AG08396 (cell line): ENCODE data around the gene FCHO2.
"Not testable (repeated sequence)": the region's sequence is repeated elsewhere in the genome, so short reads cannot be mapped to it uniquely, and the experiment has no call there.

Source experiments
- DNase-seq: peaks from one replicate; pipeline ENCODE4 v3.0.0; 2012; ENCODE audit warnings: low spot score, mixed read lengths

FCHO2 gene, protein sequence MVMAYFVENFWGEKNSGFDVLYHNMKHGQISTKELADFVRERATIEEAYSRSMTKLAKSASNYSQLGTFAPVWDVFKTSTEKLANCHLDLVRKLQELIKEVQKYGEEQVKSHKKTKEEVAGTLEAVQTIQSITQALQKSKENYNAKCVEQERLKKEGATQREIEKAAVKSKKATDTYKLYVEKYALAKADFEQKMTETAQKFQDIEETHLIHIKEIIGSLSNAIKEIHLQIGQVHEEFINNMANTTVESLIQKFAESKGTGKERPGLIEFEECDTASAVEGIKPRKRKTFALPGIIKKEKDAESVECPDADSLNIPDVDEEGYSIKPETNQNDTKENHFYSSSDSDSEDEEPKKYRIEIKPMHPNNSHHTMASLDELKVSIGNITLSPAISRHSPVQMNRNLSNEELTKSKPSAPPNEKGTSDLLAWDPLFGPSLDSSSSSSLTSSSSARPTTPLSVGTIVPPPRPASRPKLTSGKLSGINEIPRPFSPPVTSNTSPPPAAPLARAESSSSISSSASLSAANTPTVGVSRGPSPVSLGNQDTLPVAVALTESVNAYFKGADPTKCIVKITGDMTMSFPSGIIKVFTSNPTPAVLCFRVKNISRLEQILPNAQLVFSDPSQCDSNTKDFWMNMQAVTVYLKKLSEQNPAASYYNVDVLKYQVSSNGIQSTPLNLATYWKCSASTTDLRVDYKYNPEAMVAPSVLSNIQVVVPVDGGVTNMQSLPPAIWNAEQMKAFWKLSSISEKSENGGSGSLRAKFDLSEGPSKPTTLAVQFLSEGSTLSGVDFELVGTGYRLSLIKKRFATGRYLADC

DNA sequence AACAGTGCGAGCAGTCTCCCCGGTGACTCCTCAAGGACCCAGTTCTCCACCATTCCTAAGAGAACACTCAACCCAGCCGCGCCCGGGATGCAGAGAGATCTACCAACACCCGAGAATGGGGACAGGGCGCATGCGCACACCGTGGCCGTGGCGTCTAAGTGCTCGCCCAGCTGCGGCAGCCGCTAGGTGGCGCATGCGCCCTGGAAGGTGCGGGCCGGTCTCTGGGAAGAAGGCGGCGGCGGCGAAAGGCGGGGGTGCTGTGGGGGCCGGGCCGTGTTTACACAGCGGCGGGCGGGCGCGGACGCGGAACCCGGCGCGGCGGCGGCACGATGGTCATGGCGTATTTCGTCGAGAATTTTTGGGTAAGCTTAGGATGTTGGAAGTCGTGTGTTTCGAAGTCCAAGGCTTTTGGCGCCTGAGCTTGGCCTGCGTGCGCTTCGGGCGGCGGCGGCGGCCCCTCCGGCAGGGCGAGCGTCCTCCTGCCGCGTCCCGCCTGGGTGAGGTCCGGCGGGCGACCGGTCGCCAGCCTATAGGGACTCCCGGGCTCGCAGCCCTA lies at the start of gene FCHO2:
Gene FCHO2 (plus strand): TSS at position 274 of the 556 bp plus-strand sequence. CDS start 56 bp downstream, at position 330.
- peak; percentile 99 for DNase-seq

DNA sequence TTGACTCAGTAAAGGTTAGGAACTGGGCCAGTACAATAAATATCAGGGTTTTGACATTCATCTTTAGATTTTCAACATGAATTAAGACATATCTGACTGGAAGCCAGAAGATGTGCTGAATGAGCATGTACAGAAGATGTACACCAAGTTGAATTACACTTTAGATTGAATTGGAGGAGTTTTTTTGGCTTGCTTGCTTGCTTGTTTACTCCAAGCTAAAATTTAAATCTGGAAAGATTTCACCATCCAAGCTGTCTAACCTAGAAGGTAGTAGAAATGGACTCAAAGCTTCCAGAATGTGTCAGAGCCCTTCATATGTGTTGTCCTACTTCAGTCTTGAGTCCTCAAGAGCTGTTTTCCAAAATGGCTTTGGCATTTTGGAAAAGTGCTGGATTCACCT lies 49.0 kb upstream of the FCHO2 start:
- DNase-seq, result no peak

DNA sequence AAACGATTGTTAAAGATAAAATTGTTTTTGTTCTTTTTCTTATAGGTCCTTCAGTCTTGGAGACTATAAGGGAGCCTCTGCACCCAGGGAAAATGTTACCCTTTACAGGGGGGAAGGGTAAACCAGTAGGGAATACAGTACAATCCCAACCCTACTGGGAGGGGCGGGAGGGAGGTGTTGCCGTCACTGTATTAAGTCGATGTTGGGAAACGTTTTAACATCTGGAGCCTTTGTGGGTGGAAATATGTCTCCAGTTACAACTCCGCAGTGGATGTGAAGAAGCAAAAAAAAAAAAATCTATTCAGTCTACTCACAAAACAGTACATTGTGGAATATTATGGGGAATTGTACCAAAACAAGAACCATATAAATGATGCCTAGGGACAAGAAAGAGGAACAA lies 47.2 kb upstream of the FCHO2 start:
- no peak for DNase-seq

DNA sequence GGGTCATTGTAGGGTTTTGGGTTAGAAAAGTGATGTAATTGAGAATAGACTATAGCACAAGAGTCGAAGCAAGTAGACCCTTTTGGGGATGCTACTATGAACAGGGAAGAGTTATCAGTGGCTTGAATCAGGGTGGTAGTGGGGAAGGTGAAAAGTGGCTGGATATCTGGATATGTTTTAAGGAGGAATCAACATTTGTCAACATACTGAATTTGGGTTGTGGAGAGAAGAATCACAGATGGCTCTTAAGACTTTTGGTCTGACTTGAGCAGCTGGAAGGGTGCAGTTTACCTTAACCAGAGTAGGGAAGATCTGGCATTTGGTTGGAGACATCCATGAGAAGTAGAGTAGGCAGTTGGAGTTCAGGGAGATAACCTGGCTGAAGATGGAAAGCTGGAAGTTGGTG lies 38.5 kb upstream of the FCHO2 start:
- DNase-seq, result no peak

DNA sequence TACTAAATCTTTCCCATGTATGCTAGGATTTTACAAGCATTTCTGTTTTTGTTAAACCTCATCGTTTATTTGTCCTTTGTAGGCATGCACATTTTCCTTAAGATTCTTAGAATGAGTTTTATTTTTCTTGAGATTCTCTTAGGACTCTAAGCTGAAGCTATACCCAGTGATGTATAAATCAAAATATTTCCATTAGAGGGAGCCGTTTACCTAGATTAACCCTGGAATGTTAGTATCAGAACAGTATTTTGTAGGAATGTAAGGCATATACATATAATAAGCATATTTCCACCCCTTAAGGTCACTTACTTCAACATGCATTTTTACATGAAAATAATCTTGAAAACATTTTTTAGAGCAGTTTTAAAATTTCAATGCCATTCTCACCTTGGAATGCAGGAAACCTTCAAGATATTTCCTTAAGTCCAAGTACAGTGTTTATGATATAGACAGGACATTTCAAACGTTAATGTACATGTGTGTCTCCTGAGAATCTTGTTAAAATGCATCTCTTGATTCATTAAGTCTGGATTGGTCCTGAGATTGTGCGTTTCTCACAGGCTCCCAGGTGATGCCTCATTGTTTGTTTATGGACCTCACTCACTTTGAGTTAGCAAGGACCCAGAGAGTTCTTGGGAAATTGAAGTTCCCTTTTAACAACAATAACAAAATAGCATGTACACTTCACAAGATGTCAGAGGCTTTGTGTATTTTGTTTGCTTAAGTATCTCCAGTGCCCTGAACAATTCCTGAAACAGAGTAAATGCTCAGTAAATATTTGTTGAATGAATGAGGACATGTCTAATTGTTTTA lies 34.9 kb upstream of the FCHO2 start:
- no peak for DNase-seq

DNA sequence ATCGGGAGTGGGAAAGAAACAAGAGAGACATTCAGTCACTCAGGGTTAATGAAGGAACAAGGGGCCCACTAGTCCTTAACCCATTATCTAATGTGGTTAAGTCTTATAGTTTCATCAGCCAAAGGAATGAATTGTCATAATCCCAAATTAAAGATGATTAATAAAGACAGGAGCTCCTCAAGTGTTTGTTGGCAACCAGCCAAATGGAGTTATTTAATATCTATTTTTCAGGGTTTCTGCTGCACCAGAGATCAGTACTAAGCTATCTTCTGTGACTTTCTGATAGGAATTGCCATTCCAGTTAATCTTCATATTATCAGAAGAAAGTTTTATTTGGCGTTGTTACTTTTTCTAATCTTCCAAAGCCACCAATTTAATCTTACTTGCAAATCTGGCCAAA lies 34.0 kb upstream of the FCHO2 start:
- DNase-seq, result no peak

DNA sequence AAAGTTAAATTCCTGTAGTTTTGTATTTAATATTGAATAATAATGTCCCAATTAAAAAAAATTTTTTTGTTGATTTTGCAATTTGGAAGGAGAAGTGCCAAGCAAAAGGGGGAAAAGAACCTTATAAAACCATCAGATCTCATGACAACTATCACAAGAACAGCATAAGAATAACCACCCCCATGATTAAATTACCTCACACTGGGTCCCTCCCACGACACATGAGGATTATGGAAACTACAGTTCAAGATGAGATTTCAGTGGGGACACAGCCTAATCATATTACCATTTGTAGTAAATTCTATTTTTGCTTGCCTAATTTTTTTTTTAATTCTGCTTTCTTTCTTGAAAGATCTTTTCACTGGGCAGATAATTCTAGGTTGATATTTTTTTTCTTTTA lies 33.4 kb upstream of the FCHO2 start:
- DNase-seq, result no peak

DNA sequence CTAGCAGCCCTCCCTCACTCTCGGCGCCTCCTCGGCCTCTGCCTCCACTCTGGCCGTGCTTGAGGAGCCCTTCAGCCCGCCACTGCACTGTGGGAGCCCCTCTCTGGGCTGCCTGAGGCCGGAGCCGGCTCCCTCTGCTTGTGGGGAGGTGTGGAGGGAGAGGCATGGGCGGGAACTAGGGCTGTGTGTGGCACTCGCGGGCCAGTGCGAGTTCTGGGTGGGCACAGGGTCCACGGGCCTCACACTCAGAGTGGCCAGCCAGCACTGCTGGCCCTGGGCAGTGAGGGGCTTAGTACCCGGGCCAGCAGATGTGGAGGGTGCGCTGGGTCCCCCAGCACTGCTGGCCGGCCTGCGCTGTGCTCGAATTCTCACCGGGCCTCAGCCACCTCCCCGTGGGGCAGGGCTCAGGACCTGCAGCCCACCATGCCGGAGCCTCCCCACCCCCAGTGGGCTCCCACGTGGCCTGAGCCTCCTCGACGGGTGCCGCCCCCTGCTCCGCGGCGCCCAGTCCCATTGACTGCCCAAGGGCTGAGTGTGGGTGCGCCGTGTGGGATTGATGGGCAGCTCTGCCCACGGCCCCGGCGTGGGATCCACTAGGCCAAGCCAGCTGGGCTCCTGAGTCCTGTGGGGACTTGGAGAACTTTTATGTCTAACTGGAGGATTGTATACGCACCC lies 30.4 kb upstream of the FCHO2 start:
- no peak for DNase-seq

DNA sequence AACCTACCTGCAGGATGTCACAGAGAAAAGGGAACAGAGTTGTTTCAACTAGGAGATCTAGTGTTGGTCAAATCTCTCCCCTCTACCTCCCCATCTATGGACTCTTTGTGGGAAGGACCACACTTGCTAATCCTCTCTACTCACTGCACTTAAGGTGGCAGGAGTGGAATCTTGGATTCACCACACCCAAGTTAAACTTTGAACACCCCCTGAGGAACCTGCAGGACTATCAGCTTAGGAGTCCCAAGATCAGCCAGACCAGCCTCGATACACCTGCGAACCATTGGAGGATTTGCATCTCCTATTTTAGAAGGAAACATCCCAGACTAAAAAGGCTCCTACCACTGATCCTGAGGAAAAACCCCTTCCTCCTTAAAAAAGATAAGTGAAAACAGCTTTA lies 23.2 kb upstream of the FCHO2 start:
- not testable (repeated sequence) for DNase-seq

DNA sequence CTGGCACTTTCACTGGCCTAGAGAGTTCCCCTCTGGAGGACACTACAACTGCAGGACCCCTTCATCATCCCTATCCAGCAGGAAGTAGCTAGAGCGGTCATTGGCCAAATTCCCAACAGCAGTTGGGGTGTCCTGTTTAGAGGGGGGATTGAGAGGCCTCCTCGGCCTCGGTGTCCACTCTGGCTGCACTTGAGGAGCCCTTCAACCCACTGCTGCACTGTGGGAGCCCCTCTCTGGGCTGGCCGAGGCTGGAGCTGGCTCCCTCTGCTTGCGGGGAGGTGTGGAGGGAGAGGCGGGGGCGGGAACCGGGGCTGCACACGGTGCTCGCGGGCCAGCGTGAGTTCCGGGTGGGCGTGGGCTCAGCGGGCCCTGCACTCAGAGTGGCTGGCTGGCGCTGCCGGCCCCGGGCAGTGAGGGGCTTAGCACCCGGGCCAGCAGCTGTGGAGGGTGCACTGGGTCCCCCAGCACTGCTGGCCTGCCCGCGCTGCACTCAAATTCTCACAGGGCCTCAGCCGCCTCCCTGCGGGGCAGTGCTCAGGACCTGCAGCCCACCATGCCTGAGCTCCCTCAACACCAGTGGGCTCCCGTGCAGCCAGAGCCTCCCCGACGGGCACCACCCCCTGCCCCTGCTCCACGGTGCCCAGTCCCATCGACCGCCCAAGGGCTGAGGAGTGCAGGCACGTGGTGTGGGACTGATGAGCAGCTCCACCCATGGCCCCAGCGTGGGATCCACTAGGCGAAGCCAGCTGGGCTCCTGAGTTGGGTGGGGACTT lies 20.7 kb upstream of the FCHO2 start:
- DNase-seq, result not testable (repeated sequence)

DNA sequence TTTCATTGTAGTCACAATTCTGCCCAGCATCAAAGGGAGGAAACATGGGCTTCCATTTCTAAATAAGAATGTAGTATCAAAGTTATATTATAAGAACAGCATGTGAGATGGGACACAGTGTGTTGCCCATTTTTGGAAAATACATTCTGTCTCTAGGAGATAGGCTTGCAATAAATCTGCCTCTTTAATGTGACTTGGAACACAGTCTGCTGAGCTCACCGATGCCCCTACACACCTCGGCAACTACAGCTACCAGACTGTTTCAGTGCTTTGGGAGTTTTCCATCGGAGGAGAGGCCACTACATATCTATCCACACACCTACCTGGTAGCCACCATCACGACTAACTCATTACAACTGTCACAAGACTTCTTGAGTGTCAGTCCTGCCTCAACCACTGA lies 18.9 kb upstream of the FCHO2 start:
- DNase-seq, result no peak

DNA sequence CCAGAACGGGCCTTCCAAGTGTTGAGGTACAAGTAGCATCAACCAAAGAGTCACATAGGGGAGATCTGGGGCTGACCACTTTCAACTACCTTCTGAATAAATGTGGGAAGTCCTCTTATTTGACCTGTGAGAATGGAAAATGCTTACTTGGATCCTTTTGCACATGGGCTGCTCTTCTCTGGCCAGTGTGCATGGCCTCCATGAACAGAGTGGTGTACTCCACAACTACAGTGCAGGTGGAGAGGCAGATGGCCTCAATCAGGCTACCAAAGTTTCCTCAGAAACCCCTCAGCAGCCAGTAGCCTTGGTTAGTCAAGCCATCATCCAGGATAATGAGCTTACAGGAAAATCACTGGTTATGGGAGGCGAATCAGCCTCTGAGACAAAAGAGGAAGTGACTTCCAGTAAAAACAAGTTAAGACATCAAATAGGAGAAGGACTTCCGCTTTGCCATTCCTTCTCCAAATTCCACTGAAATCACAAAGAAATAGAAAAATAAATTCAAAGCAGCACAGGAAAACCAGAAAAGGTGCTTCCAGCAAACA lies 18.3 kb upstream of the FCHO2 start:
- DNase-seq, result no peak

DNA sequence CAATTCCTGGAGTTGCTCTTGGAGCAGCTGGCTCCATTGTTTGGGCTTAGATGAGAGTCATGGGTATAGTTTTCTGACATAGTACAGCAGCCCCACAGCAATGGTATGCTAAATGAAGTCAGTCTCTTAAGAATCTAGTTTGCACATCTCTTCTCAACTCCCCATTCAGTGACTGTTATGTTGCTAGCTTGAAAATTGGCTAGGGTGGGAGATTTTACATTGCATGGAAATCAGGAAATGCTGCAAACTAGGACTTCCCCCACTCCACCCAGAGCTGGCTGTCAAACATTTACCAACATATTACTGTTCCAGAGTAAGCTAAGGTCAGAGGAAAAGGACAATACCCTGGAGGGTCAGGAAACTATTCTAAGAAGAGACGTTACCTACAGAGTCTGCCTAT lies 17.6 kb upstream of the FCHO2 start:
- no peak for DNase-seq

DNA sequence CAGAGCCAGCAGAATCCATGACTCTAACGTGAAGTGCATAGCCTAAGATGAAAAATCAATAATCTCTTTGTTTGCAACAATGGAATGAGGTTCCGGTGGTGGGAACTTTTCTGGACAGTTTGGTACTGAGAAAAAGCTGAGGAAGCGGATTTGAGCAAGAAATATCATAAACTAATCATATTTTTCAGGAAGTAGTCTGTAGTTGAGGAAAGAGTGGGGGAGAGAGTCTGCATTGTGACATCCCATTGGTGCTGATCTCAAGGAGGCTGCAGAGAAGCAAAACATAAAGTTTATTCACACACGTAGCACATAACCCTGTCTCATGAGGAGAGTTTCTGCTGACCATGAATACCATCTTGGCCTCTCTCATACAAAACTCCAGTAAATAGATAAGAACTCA lies 15.8 kb upstream of the FCHO2 start:
- no peak for DNase-seq

DNA sequence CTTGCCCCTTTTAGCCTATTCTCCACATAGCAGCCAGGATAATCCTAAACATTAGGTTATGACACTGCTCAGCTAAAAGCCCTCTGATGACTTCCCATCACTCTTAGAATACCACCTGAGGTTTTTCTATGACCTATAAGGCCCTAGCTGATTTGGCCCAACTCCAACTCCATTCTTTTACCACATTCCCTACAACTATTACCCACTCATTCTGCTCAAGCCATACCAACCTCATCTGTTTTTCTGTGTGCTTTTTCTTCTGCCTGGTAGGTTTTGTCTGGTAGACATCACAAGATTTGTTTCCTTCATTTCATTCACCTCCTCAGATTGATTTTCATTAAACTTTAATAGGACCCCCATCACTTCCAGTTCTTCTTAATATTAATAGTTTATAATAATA lies 12.5 kb upstream of the FCHO2 start:
- no peak for DNase-seq

DNA sequence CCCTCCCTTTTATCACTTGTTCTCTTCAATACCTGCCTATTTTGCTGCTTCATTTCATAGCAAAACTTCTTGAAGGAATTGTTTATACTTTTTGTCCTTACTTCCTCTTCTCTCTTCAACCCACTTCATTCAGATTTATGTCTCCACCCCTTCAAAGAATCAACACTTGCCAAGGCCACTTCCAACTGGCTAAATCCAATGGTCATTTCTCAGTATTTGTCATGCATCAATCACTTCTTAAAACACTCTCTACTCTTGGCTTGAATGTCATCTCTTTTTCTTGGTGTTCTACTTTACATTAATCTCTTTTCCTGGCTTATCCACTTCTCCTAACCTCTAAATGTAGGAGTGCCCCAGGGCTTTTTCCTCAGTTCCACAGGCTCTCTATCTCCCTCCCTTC lies 8.3 kb upstream of the FCHO2 start:
- no peak for DNase-seq

DNA sequence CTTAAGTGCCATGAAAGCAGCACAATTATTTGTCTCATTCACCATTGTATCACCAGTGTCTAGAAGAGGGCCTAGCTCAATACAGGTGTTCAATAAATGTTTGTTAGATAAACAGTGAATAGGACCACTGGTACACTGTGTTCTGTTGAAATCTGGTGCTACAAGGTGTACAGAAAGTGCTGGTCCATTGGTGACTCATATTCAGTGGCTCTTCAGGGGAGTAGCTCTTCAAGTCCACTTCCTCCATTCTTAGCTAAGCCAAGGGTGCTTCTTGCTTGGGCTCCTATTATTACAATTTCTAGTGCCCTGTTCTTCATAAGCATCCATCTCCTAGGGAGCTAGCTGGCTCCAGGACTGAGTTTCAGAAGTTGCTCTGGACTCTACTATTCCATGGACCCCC lies 6.4 kb upstream of the FCHO2 start:
- no peak for DNase-seq

DNA sequence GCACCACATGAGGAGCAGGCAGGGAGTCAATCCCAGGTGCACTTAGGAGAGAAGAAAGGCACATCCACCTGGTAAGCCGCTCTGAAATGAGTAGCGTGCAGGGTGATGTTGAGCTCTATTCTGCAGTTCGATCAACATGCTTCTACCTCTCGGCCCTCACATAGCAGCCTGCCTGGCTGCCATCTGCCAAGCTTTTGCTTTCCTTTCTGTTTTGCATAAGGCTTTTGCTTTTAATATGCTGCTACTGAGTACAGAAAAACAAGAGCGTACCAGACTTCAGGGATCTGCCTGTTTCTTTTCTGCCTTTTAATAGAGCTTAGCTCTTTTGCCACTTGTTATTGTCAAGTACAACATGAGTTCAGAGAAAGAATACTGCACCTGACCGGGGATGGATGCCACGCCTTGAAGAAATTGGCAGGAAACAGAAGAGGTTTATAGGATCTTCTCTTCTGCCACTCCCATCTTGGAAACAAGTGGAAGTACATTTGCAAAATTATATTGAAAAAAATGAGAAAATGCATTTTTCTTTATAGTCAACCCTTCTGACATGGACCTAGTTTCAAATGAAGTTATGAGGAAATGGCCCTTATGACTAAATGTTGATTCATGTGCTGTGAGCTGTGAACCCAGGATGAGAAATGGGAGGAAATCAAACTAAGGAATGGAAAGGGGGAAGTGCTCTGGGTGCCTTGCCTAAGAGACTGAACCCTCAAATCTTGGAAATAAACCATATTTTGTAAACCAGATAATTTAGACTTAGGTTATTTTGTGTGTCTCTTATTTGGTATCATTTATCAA lies 4.0 kb upstream of the FCHO2 start:
- DNase-seq, result peak; percentile 68

DNA sequence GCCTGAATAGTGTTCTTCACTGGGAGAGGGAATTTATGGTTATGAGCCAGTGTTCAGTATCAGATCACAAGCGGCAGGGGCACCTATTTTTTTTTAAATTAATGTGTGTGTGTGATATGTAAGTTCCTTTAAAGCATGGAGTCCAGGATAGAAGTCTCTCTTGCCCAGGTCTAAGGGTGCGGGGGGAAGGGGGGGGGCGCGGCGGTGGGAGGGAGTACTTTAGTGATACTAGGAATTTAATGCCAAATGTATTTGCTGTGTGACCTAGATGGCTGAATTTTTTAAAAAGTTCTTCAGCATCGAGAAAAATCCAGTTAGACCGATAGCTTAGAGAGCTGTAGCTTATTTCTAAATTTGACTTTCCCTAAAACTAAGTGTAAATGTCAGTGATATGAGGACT lies 1.5 kb upstream of the FCHO2 start:
- no peak for DNase-seq
